ENCODE measurements around the gene RANBP1. TPM values are rescaled to one million over a fixed set of nuclear protein-coding genes. Genes with fewer than 3 reads are reported as not detected.
A peak's percentile ranks its signal among the peaks of the same experiment; 100 is the strongest.
"Not testable (repeated sequence)": the region's sequence is repeated elsewhere in the genome, so short reads cannot be mapped to it uniquely, and the experiment has no call there.

RANBP1 gene
- total and polyA plus RNA-seq, 9 donors: 106 to 129 (median 116) TPM

- H3K9me3 ChIP-seq (replicated peaks; ENCODE audit: control insufficient read depth, low read depth, low read length): no peaks in the 10 kb centered on the region
- no peak overlapping the region for H3K27ac ChIP-seq (ENCODE audit: low read length)
- peaks cover 26% of the 10 kb centered on the region for H3K4me1 ChIP-seq (ENCODE audit: control insufficient read depth, insufficient read depth, low read length)
- no peaks in the 10 kb centered on the region for H3K27me3 ChIP-seq (ENCODE audit: control insufficient read depth, insufficient read depth, low read length)
- DNase-seq: no peak
- WGBS (ENCODE audit: insufficient coverage): 50% methylated on average over 10 of the region's 16 CpGs
- no peaks in the 10 kb centered on the region for H3K36me3 ChIP-seq (ENCODE audit: control insufficient read depth, insufficient read depth, low read length)
- no peak overlapping the region for H3K4me3 ChIP-seq (ENCODE audit: low read length)
Observed at GRCh38 chr22:20153945-20154344, 38.0 kb downstream of the RANBP1 start.

- DNase-seq: no peak
- Histone ChIP-seq H3K27me3 (ENCODE audit: control insufficient read depth, insufficient read depth, low read length) (no peaks in the 10 kb centered on the region), H3K36me3 (ENCODE audit: control insufficient read depth, insufficient read depth, low read length) (no peaks in the 10 kb centered on the region), H3K9me3 (replicated peaks; ENCODE audit: control insufficient read depth, low read depth, low read length) (no peaks in the 10 kb centered on the region), H3K4me3 (ENCODE audit: low read length) (no peak overlapping the region), H3K27ac (ENCODE audit: low read length) (no peak overlapping the region), H3K4me1 (ENCODE audit: control insufficient read depth, insufficient read depth, low read length) (peaks cover 32% of the 10 kb centered on the region)
- 57% methylated on average over 8 of the region's 14 CpGs for WGBS (ENCODE audit: insufficient coverage)
Observed at GRCh38 chr22:20154602-20155187, 38.8 kb downstream of the RANBP1 start.

- WGBS (ENCODE audit: insufficient coverage): 31% methylated on average over 19 of the region's 30 CpGs
- Histone ChIP-seq H3K36me3 (ENCODE audit: control insufficient read depth, insufficient read depth, low read length) (no peaks in the 10 kb centered on the region), H3K4me1 (ENCODE audit: control insufficient read depth, insufficient read depth, low read length) (peaks cover 30% of the 10 kb centered on the region), H3K9me3 (replicated peaks; ENCODE audit: control insufficient read depth, low read depth, low read length) (no peaks in the 10 kb centered on the region), H3K4me3 (ENCODE audit: low read length) (no peak overlapping the region), H3K27me3 (ENCODE audit: control insufficient read depth, insufficient read depth, low read length) (no peaks in the 10 kb centered on the region), H3K27ac (ENCODE audit: low read length) (no peak overlapping the region)
- peak; percentile 56 for DNase-seq
Observed at GRCh38 chr22:20155330-20156041, 39.6 kb downstream of the RANBP1 start.

- Histone ChIP-seq H3K4me3 (ENCODE audit: low read length) (no peak overlapping the region), H3K36me3 (ENCODE audit: control insufficient read depth, insufficient read depth, low read length) (no peaks in the 10 kb centered on the region), H3K9me3 (replicated peaks; ENCODE audit: control insufficient read depth, low read depth, low read length) (no peaks in the 10 kb centered on the region), H3K27me3 (ENCODE audit: control insufficient read depth, insufficient read depth, low read length) (no peaks in the 10 kb centered on the region), H3K4me1 (ENCODE audit: control insufficient read depth, insufficient read depth, low read length) (peaks cover 30% of the 10 kb centered on the region), H3K27ac (ENCODE audit: low read length) (no peak overlapping the region)
- 50% methylated on average over 2 of the region's 7 CpGs for WGBS (ENCODE audit: insufficient coverage)
- DNase-seq: no peak
Observed at GRCh38 chr22:20156042-20156389, 40.1 kb downstream of the RANBP1 start.

- no peaks in the 10 kb centered on the region for H3K9me3 ChIP-seq (replicated peaks; ENCODE audit: control insufficient read depth, low read depth, low read length)
- H3K36me3 ChIP-seq (ENCODE audit: control insufficient read depth, insufficient read depth, low read length): no peaks in the 10 kb centered on the region
- no peaks in the 10 kb centered on the region for H3K27me3 ChIP-seq (ENCODE audit: control insufficient read depth, insufficient read depth, low read length)
- H3K27ac ChIP-seq (ENCODE audit: low read length): no peak overlapping the region
- H3K4me3 ChIP-seq (ENCODE audit: low read length): no peak overlapping the region
- peaks cover 30% of the 10 kb centered on the region for H3K4me1 ChIP-seq (ENCODE audit: control insufficient read depth, insufficient read depth, low read length)
- DNase-seq: peak; percentile 84
- WGBS (ENCODE audit: insufficient coverage): 59% methylated on average over 16 of the region's 17 CpGs
Observed at GRCh38 chr22:20156611-20157429, 40.9 kb downstream of the RANBP1 start.

- Histone ChIP-seq H3K27me3 (ENCODE audit: control insufficient read depth, insufficient read depth, low read length) (no peaks in the 10 kb centered on the region), H3K27ac (ENCODE audit: low read length) (no peak overlapping the region), H3K9me3 (replicated peaks; ENCODE audit: control insufficient read depth, low read depth, low read length) (no peaks in the 10 kb centered on the region), H3K4me1 (ENCODE audit: control insufficient read depth, insufficient read depth, low read length) (peaks cover 30% of the 10 kb centered on the region), H3K4me3 (ENCODE audit: low read length) (no peak overlapping the region), H3K36me3 (ENCODE audit: control insufficient read depth, insufficient read depth, low read length) (no peaks in the 10 kb centered on the region)
- no peak for DNase-seq
- WGBS (ENCODE audit: insufficient coverage): 74% methylated on average over 9 of the region's 15 CpGs
Observed at GRCh38 chr22:20157430-20158183, 41.7 kb downstream of the RANBP1 start.

- Histone ChIP-seq H3K4me1 (ENCODE audit: control insufficient read depth, insufficient read depth, low read length) (peaks cover 30% of the 10 kb centered on the region), H3K27me3 (ENCODE audit: control insufficient read depth, insufficient read depth, low read length) (no peaks in the 10 kb centered on the region), H3K9me3 (replicated peaks; ENCODE audit: control insufficient read depth, low read depth, low read length) (no peaks in the 10 kb centered on the region), H3K27ac (ENCODE audit: low read length) (no peak overlapping the region), H3K36me3 (ENCODE audit: control insufficient read depth, insufficient read depth, low read length) (no peaks in the 10 kb centered on the region), H3K4me3 (ENCODE audit: low read length) (no peak overlapping the region)
- 71% methylated on average over 9 of the region's 15 CpGs for WGBS (ENCODE audit: insufficient coverage)
- DNase-seq: no peak
Observed at GRCh38 chr22:20158391-20159036, 42.6 kb downstream of the RANBP1 start.

- H3K27me3 ChIP-seq (ENCODE audit: control insufficient read depth, insufficient read depth, low read length): no peaks in the 10 kb centered on the region
- H3K9me3 ChIP-seq (replicated peaks; ENCODE audit: control insufficient read depth, low read depth, low read length): no peaks in the 10 kb centered on the region
- H3K36me3 ChIP-seq (ENCODE audit: control insufficient read depth, insufficient read depth, low read length): no peaks in the 10 kb centered on the region
- DNase-seq: no peak
- 6% methylated on average over 8 of the region's 9 CpGs for WGBS (ENCODE audit: insufficient coverage)
- no peak overlapping the region for H3K27ac ChIP-seq (ENCODE audit: low read length)
- peaks cover 26% of the 10 kb centered on the region for H3K4me1 ChIP-seq (ENCODE audit: control insufficient read depth, insufficient read depth, low read length)
- H3K4me3 ChIP-seq (ENCODE audit: low read length): no peak overlapping the region
Observed at GRCh38 chr22:20159076-20159475, 43.2 kb downstream of the RANBP1 start.

- H3K27ac ChIP-seq (ENCODE audit: low read length); H3K9me3 ChIP-seq (replicated peaks; ENCODE audit: control insufficient read depth, low read depth, low read length); H3K4me3 ChIP-seq (ENCODE audit: low read length); DNase-seq; H3K27me3 ChIP-seq (ENCODE audit: control insufficient read depth, insufficient read depth, low read length); H3K36me3 ChIP-seq (ENCODE audit: control insufficient read depth, insufficient read depth, low read length): not testable (repeated sequence)
- 70% methylated on average over 1 of the region's 14 CpGs for WGBS (ENCODE audit: insufficient coverage)
- peaks cover 21% of the 10 kb centered on the region for H3K4me1 ChIP-seq (ENCODE audit: control insufficient read depth, insufficient read depth, low read length)
Observed at GRCh38 chr22:20159531-20159930, 43.6 kb downstream of the RANBP1 start.

All from muscle of leg (tissue), 11 donors.